Effector memory CD8-positive, alpha-beta T cell (primary cell): ENCODE results near the gene FADS2.

Experiments
- ATAC-seq: fragments of 150-1000 bp; cut with Tn5 transposase; replicated peaks from 2 replicates; pipeline ENCODE4 v1.10.0; 2021; ENCODE audit warnings: mild to moderate bottlenecking, moderate library complexity
- DNase-seq, 3 experiments: peaks; one replicate each; pipeline ENCODE4 v3.0.0; 2021
- H3K27ac Mint-ChIP-seq, 2 donors: one replicate each; pipeline ENCODE4 v1.8.0; 2022; ENCODE audit warnings: mild to moderate bottlenecking in 2 of 2, mixed read lengths in 2 of 2, moderate library complexity in 2 of 2
- H3K27me3 Mint-ChIP-seq, 2 donors: one replicate each; pipeline ENCODE4 v1.8.0; 2022; ENCODE audit warnings: mixed read lengths in 2 of 2
- H3K36me3 Mint-ChIP-seq: one replicate; pipeline ENCODE4 v1.8.0; 2022; ENCODE audit warnings: mild to moderate bottlenecking, moderate library complexity, mixed read lengths; ENCODE audit not compliant: insufficient read depth
- H3K4me1 Mint-ChIP-seq, 2 donors: one replicate each; pipeline ENCODE4 v1.8.0; 2022; ENCODE audit warnings: low read depth in 2 of 2, mixed read lengths in 2 of 2
- H3K4me3 Mint-ChIP-seq, 2 donors: one replicate each; pipeline ENCODE4 v1.8.0; 2022; ENCODE audit warnings: mild to moderate bottlenecking in 2 of 2, mixed read lengths in 2 of 2, moderate library complexity in 2 of 2
- H3K9me3 Mint-ChIP-seq, 2 donors: one replicate each; pipeline ENCODE4 v1.8.0; 2022; ENCODE audit warnings: mixed read lengths in 2 of 2

FADS2 gene

DNA sequence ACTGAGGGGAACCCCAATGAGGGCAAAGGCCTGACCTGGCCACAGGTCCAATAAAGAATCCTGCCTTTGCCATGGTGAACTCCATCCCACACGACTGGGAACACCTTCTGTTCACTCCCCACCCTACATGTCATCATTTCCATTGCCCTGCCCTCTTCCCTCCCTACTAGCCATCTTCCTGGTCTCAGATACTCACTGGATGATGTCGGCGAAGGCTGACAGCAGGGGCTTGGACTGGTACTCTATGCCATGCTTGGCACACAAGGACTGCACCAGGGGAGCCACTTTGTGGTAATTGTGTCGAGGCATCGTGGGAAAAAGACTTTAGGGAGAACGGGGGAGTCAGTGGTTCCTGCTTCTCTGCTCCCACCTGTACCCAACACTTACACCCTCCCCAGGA, 25.5 kb upstream of the FADS2 start:
- no peak for ATAC-seq
- H3K9me3 Mint-ChIP-seq: no peaks in the 10 kb centered on the region
- H3K4me3 Mint-ChIP-seq: no peak overlapping the region
- H3K4me1 Mint-ChIP-seq: peaks cover 0 to 2% of the 10 kb centered on the region in 2 donors
- no peak for DNase-seq
- no peak overlapping the region for H3K27ac Mint-ChIP-seq
- H3K36me3 Mint-ChIP-seq: no peaks in the 10 kb centered on the region
- H3K27me3 Mint-ChIP-seq: no peaks in the 10 kb centered on the region

DNA sequence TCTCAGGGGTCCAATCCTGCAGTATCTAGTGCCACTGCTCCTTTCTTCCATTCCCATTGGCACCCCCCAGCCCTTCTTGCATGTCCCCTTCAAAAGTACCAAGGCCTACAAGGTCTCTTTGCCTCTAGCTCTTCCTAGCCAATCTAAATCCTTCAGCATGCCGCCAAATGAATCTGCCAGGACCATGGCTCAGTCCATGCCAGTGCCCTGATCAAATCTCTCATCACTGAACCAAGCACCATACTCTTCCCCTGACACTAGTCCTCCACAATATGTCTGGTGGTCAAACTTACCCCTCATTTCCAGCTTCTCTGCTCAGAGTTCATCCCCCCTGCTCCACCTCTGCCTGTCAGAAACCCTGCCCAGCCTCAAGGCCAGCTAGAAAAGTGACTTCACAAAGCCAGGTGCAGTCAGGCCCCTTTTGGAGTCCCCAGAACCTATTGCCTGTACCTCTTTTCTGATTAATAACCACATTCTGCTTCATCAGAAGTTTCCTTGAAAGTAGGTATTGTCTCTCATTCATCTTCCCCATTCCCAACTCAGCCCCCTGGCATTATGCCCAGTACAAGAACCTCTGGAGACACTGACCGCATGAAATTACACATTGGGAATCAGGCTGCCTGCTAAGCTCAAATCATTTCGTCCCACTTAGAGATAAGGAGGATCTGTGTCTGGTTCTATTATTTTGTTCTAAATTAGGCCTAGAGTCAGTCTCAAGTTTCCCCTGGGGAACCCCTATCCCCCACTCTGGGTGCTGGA, 24.0 kb upstream of the FADS2 start:
- no peaks in the 10 kb centered on the region for H3K9me3 Mint-ChIP-seq
- no peak overlapping the region for H3K27ac Mint-ChIP-seq
- no peak overlapping the region for H3K4me3 Mint-ChIP-seq
- DNase-seq (no peak), ATAC-seq (no peak)
- no peaks in the 10 kb centered on the region for H3K27me3 Mint-ChIP-seq
- no peaks in the 10 kb centered on the region for H3K36me3 Mint-ChIP-seq
- H3K4me1 Mint-ChIP-seq: no peaks in the 10 kb centered on the region

- Mint-ChIP-seq H3K27me3 (no peaks in the 10 kb centered on the region), H3K27ac (peak overlapping the region in 1 of 2 donors; percentile 45), H3K4me1 (no peaks in the 10 kb centered on the region), H3K9me3 (no peaks in the 10 kb centered on the region), H3K36me3 (no peaks in the 10 kb centered on the region), H3K4me3 (no peak overlapping the region)
- no peak for ATAC-seq
- no peak for DNase-seq
Observed at GRCh38 chr11:61805146-61805545, 23.0 kb upstream of the FADS2 start.

- no peak overlapping the region for H3K27ac Mint-ChIP-seq
- H3K4me3 Mint-ChIP-seq: no peak overlapping the region
- no peaks in the 10 kb centered on the region for H3K27me3 Mint-ChIP-seq
- H3K9me3 Mint-ChIP-seq: no peaks in the 10 kb centered on the region
- no peak for DNase-seq
- no peaks in the 10 kb centered on the region for H3K36me3 Mint-ChIP-seq
- H3K4me1 Mint-ChIP-seq: no peaks in the 10 kb centered on the region
- no peak for ATAC-seq
Observed at GRCh38 chr11:61806785-61807184, 21.3 kb upstream of the FADS2 start.

DNA sequence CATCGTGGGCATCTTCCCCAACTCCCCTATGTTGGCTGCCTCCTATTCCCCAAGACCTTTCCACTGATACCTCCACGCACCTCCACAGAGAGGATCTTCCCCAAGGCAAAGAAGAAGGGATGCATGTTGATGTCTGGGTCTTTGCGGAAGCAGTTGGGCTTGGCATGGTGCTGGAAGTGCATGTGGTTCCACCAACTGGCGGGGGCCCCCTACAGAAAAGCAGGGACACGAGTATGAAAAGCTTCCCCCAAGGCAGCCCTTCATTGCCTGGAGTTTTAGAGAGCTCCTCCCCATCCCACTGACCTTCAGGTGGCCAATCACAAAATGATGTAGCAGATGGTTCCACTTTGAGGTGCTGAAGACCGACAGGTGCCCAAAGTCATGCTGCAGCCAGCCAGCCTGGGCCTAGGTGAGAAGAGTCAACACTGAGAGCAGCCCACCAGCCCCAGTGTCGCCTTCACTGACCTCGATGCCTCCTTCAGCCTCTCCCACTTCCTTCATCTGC, 17.4 kb upstream of the FADS2 start:
- peaks cover 2% of the 10 kb centered on the region for H3K36me3 Mint-ChIP-seq
- no peak for DNase-seq
- H3K4me3 Mint-ChIP-seq: no peak overlapping the region
- no peak overlapping the region for H3K27ac Mint-ChIP-seq
- H3K4me1 Mint-ChIP-seq: peaks cover 5 to 9% of the 10 kb centered on the region in 2 donors
- no peak for ATAC-seq
- no peaks in the 10 kb centered on the region for H3K9me3 Mint-ChIP-seq
- H3K27me3 Mint-ChIP-seq: no peaks in the 10 kb centered on the region

GRCh38 chr11:61811831-61812230, 16.3 kb upstream of the FADS2 start:
- Mint-ChIP-seq H3K4me3 (no peak overlapping the region), H3K27ac (no peak overlapping the region)
- no peak for DNase-seq

DNA sequence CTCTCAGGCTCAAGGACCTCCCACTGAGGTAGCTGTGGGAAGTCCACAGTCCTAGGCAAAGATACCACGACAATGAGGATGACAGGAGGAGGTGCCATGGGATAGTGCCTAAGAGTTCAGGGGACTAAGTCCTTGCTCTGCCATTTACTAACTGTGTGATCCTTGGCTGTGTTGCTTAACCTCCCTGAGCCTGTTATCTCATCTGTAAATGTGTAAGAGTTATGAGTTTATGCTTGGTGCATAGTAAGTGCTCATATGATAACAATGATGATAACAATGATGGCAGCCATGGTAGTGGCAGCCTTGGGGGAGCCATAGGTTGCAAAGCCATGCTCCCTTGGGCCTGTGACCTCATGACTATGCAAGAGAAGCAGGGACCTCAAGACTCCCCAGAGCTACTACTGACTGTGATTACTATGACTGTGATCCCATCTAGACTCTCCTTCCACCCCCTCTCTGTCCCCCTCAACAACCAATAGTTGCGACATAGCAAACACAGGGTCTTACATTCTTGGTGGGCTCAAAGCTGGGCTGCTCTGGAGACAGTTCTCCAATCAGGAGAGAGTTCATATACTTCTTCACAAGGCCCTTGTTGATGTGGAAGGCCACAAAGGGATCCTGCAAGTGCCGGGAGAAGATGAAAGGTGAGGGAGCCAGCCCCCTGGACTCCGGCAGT, 15.2 kb upstream of the FADS2 start:
- Mint-ChIP-seq H3K4me3 (no peak overlapping the region), H3K4me1 (peaks cover 11 to 16% of the 10 kb centered on the region in 2 donors), H3K36me3 (peaks cover 8% of the 10 kb centered on the region), H3K27ac (no peak overlapping the region), H3K27me3 (no peaks in the 10 kb centered on the region), H3K9me3 (no peaks in the 10 kb centered on the region)
- ATAC-seq (no peak), DNase-seq (no peak)

More at GRCh38 chr11:61811831-61812230, 16.3 kb upstream of the FADS2 start:
- no peak for ATAC-seq
- Mint-ChIP-seq H3K36me3 (peaks cover 8% of the 10 kb centered on the region), H3K27me3 (no peaks in the 10 kb centered on the region), H3K4me1 (peaks cover 11 to 16% of the 10 kb centered on the region in 2 donors), H3K9me3 (no peaks in the 10 kb centered on the region)

- H3K27me3 Mint-ChIP-seq: no peaks in the 10 kb centered on the region
- DNase-seq (no peak), ATAC-seq (no peak)
- H3K9me3 Mint-ChIP-seq: no peaks in the 10 kb centered on the region
- H3K4me3 Mint-ChIP-seq: peak overlapping the region; percentile 88 to 95
- H3K27ac Mint-ChIP-seq: peak overlapping the region in 1 of 2 donors; percentile 93
- peaks cover 8% of the 10 kb centered on the region for H3K36me3 Mint-ChIP-seq
- peaks cover 11 to 16% of the 10 kb centered on the region in 2 donors for H3K4me1 Mint-ChIP-seq
Observed at GRCh38 chr11:61814247-61814957, 13.7 kb upstream of the FADS2 start.

GRCh38 chr11:61814958-61815789, 12.9 kb upstream of the FADS2 start:
- ATAC-seq: peak; percentile 8
- Mint-ChIP-seq H3K4me3 (peak overlapping the region; percentile 88 to 95), H3K9me3 (no peaks in the 10 kb centered on the region), H3K27ac (peak overlapping the region; percentile 70 to 93), H3K27me3 (no peaks in the 10 kb centered on the region), H3K4me1 (peaks cover 11 to 16% of the 10 kb centered on the region in 2 donors), H3K36me3 (peaks cover 8% of the 10 kb centered on the region)
- DNase-seq: peak in 2 of 3 experiments; percentile 17 to 34

DNA sequence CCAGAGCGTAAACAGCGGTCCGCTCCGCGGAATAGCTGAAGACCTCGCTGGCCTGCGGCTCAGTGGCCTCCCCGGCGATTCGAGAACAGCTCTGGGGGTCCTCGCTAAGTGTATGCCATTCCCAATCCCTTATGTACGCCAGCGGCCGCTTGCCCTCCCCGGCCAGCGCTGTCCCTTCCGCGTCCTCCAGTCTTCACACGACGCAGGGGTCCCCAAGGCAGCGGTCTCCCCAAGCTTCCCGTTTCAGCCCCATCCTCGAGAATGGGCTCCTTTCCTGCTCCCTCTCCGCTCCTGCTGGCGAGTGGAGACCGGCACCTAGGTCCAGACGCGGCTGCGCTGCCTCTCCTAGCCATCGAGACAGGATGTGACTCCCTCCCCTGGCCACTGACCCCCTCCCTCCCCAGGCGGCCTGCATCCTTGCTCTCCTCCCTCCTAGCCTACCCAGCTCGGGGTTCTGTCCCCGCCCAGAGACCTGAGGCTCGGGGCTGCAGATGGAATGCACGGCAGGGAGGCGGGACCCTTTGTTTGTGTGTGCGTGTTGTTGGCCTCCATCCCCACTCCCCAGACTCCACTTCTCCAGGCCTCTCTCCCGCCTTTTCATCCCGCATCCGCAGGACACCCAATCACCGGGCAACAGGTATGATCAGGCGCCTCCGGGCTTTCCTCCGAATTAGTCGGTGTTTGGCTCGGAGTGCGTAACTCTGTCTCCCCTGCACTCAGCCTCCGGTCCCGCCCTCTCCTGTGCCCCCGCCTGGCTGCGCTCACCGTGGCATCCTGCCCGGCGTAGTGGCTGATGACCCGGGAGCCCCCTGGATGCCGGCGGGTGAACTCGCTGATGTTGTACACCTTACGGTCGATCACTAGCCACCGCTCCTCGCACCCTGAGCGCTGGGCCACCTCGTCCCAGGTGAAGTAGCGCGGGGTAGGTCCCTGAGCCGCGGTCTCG, 12.0 kb upstream of the FADS2 start:
- Mint-ChIP-seq H3K4me3 (peak overlapping the region; percentile 88 to 95), H3K9me3 (no peaks in the 10 kb centered on the region), H3K36me3 (peaks cover 8% of the 10 kb centered on the region), H3K4me1 (peaks cover 11 to 16% of the 10 kb centered on the region in 2 donors), H3K27me3 (no peaks in the 10 kb centered on the region), H3K27ac (peak overlapping the region; percentile 70 to 93)
- ATAC-seq: peak; percentile 77
- DNase-seq: peak; percentile 59 to 64 (median 62)

DNA sequence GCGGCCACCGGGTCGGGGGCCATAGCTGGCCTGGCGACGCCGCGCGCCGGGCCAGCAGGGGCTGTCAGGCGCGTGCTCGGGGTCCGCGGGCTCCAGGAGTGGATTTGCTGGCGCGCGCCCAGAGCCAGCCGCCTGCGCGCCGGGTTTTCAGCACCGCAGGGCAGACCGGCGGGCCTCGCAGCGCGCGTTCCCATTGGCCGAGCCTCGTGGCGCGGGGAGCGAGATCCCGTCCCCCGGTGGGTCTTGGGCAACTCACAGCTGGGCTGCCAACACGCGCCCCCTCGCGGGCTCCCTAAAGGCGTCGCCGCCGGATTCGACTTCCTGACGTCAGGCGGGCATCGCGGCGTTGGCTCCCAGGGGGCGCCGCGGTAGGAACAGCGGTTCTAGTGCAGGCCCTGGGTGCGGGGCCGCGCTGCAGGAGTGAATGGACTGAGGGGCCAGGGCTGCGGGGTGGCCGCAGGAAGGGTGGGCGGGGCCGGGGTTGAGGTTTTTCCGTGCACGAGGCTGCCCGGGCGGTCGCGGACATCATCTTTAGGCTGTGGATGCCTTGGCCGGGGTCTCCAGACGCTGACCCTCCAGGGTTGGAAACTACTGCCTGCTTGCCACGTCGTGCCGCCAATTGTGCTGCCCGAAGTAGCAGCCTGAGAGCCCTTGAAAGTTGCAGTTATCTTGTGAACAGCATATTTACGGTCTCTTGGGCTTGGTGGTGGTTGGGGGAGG, 11.2 kb upstream of the FADS2 start, which contains the start of gene FADS1:
TSS of gene FADS1 (minus strand) at position 268 of the 720 bp plus-strand sequence. CDS start at position 194, 74 bp downstream.
- H3K9me3 Mint-ChIP-seq: no peaks in the 10 kb centered on the region
- peak; percentile 70 for ATAC-seq
- H3K27ac Mint-ChIP-seq: peak within 1 kb of the TSS; percentile 70 to 93
- peaks cover 8% of the 10 kb centered on the region for H3K36me3 Mint-ChIP-seq
- H3K27me3 Mint-ChIP-seq: no peaks in the 10 kb centered on the region
- H3K4me1 Mint-ChIP-seq: peaks cover 11 to 16% of the 10 kb centered on the region in 2 donors
- peak; percentile 54 to 66 (median 64) for DNase-seq
- peak within 1 kb of the TSS; percentile 88 to 95 for H3K4me3 Mint-ChIP-seq
